ENCODE data around the gene SYP. TPM values are rescaled to one million over a fixed set of nuclear protein-coding genes. Genes with fewer than 3 reads are reported as not detected.

Gene SYP
- total RNA-seq, 1 donor from 2014 or later, result 0.07 TPM

DNA sequence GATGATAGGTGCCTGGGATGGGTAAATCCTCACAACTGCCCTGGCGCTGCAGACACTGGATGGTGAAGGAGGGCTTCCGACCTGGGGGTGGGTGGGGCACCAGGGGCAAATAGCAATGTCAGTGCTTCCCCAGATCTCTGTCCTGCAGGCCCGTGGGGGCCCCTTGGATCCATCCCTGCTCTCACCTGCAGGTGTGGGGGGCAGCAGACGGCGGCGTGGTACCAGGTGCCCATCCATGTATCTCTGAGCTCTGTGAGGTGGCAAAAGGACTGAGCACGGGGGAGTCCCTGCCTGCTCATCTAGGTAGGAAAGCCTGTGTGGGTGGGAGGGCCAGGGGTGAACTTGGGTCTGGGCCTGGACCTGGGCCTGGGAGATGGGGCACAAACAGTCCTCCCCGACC lies 6.5 kb upstream of the SYP start:
- Histone ChIP-seq H3F3A (ENCODE audit: low read depth) (no peaks in the 10 kb centered on the region), H3K4me2 (no peak overlapping the region), H3K4me3 (no peak overlapping the region), H3K9ac (no peak overlapping the region), H4K20me1 (ENCODE audit: low read depth) (no peaks in the 10 kb centered on the region), H2AFZ (replicated peaks) (no peak overlapping the region), H3K27me3 (no peaks in the 10 kb centered on the region), H3K4me1 (no peaks in the 10 kb centered on the region), H3K9me3 (ENCODE audit: low read depth) (no peaks in the 10 kb centered on the region), H3K79me2 (ENCODE audit: low read depth) (no peaks in the 10 kb centered on the region), H3K27ac (no peak overlapping the region), H3K36me3 (no peaks in the 10 kb centered on the region)
- H3K27ac Mint-ChIP-seq, result no peak overlapping the region
- H3K9me3 Mint-ChIP-seq, result peaks cover 5% of the 10 kb centered on the region
- DNase-seq (ENCODE audit: low spot score), result no peak
- peaks cover 5% of the 10 kb centered on the region for H3K27me3 Mint-ChIP-seq (ENCODE audit: insufficient read depth, low read depth)
- no peak for TF ChIP-seq EZH2 (IDR thresholded peaks at IDR 0.05)
- no peak for TF ChIP-seq EZH2phosphoT487 (IDR thresholded peaks at IDR 0.05)
- TF ChIP-seq, protein P1, sequence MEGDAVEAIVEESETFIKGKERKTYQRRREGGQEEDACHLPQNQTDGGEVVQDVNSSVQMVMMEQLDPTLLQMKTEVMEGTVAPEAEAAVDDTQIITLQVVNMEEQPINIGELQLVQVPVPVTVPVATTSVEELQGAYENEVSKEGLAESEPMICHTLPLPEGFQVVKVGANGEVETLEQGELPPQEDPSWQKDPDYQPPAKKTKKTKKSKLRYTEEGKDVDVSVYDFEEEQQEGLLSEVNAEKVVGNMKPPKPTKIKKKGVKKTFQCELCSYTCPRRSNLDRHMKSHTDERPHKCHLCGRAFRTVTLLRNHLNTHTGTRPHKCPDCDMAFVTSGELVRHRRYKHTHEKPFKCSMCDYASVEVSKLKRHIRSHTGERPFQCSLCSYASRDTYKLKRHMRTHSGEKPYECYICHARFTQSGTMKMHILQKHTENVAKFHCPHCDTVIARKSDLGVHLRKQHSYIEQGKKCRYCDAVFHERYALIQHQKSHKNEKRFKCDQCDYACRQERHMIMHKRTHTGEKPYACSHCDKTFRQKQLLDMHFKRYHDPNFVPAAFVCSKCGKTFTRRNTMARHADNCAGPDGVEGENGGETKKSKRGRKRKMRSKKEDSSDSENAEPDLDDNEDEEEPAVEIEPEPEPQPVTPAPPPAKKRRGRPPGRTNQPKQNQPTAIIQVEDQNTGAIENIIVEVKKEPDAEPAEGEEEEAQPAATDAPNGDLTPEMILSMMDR (IDR thresholded peaks at IDR 0.05), result no peak
- no peaks in the 10 kb centered on the region for H3K36me3 Mint-ChIP-seq
- H3K4me1 Mint-ChIP-seq, result no peaks in the 10 kb centered on the region
- no peak overlapping the region for H3K4me3 Mint-ChIP-seq

DNA sequence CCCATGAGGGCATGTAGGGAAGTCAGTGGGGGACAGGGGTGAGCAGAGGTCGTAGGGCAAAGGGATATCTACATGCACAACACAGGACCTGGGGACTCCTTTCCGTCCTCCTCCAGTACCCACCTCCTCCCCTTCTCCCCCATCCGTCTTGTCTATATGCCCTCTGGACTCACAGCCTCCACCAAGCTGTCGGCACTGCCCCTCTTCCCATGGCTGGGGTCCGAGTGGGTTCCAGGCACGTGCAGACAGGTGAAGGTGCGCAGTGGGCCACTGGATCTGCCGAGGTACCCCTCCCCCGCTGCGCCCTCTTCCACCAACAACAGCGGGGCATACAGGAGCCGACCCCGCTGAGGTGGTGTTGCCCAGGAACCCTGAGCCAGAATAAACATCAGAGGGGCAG lies 5.5 kb upstream of the SYP start:
- Histone ChIP-seq H3K4me3 (no peak overlapping the region), H3K27ac (no peak overlapping the region)
- H3K9me3 Mint-ChIP-seq, result peaks cover 4% of the 10 kb centered on the region

DNA sequence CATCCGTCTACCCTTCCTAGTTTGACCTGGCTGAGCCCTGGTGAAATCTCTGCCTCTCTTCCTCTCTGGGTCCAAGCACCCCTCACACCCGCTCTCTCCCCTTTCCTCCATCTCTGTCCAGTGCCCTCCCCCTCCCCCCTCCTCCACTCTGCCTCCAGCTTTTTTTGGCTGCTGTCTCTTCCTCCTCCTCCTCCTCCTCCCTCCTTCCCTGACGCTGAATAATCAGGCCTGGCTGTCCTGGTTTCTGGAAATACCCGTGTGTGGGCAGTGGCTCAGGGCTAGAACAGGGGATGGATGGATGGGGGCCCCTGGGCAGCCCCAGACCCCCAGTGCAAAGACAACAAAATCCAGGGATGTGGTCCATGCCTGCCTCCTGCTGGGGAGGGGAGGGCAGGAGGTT lies 4.7 kb upstream of the SYP start:
- H3K9me3 ChIP-seq (ENCODE audit: low read depth), result no peaks in the 10 kb centered on the region
- H3K27me3 Mint-ChIP-seq (ENCODE audit: insufficient read depth, low read depth), result peaks cover 5% of the 10 kb centered on the region
- no peak overlapping the region for H3K4me2 ChIP-seq
- no peak overlapping the region for H3K4me3 Mint-ChIP-seq
- H3K27me3 ChIP-seq, result peaks cover 1% of the 10 kb centered on the region
- no peak overlapping the region for H3K27ac ChIP-seq
- peaks cover 4% of the 10 kb centered on the region for H3K4me1 Mint-ChIP-seq
- no peaks in the 10 kb centered on the region for H3K79me2 ChIP-seq (ENCODE audit: low read depth)
- H3K9ac ChIP-seq, result no peak overlapping the region
- H4K20me1 ChIP-seq (ENCODE audit: low read depth), result no peaks in the 10 kb centered on the region
- no peak for DNase-seq (ENCODE audit: low spot score)
- no peaks in the 10 kb centered on the region for H3F3A ChIP-seq (ENCODE audit: low read depth)
- no peak overlapping the region for H2AFZ ChIP-seq (replicated peaks)
- H3K4me3 ChIP-seq, result no peak overlapping the region
- H3K9me3 Mint-ChIP-seq, result peaks cover 5% of the 10 kb centered on the region
- TF ChIP-seq, protein P1 (IDR thresholded peaks at IDR 0.05), result no peak
- TF ChIP-seq EZH2 (IDR thresholded peaks at IDR 0.05) (no peak), EZH2phosphoT487 (IDR thresholded peaks at IDR 0.05) (no peak)
- no peaks in the 10 kb centered on the region for H3K4me1 ChIP-seq
- H3K27ac Mint-ChIP-seq, result no peak overlapping the region
- H3K36me3 Mint-ChIP-seq, result no peaks in the 10 kb centered on the region
- no peaks in the 10 kb centered on the region for H3K36me3 ChIP-seq

More for the DNA sequence above, 5.5 kb upstream of the SYP start:
- Histone ChIP-seq H3K4me2 (no peak overlapping the region), H3K4me1 (no peaks in the 10 kb centered on the region), H3K9ac (no peak overlapping the region), H3K36me3 (no peaks in the 10 kb centered on the region), H3K27me3 (no peaks in the 10 kb centered on the region), H3K9me3 (ENCODE audit: low read depth) (no peaks in the 10 kb centered on the region), H3F3A (ENCODE audit: low read depth) (no peaks in the 10 kb centered on the region), H2AFZ (replicated peaks) (no peak overlapping the region), H4K20me1 (ENCODE audit: low read depth) (no peaks in the 10 kb centered on the region), H3K79me2 (ENCODE audit: low read depth) (no peaks in the 10 kb centered on the region)
- no peak overlapping the region for H3K4me3 Mint-ChIP-seq
- H3K36me3 Mint-ChIP-seq, result no peaks in the 10 kb centered on the region
- no peak for DNase-seq (ENCODE audit: low spot score)
- H3K27ac Mint-ChIP-seq, result no peak overlapping the region
- H3K27me3 Mint-ChIP-seq (ENCODE audit: insufficient read depth, low read depth), result peaks cover 5% of the 10 kb centered on the region
- H3K4me1 Mint-ChIP-seq, result peaks cover 3% of the 10 kb centered on the region
- TF ChIP-seq, protein P1 (IDR thresholded peaks at IDR 0.05), result no peak

DNA sequence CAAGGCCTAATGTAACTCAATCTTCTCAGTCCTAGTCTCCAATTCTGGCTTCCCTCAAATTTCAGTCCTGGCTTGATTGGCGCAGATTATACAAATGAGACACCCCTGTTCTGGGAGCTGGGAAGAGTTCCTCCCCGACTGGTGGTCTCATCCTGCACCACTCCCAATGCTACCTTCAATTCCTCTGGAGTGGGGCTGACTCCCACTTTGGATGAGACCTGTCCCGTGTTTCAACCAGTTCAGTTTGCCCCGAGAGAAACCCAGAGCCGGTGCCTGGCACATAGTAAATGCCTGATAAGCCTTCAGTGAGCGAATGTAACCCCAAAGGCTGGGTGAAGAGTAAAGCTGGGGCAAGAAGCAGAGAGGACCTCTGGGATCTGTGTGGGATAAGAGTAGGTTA lies 4.0 kb upstream of the SYP start:
- DNase-seq (ENCODE audit: low spot score), result no peak
- H3K36me3 Mint-ChIP-seq, result no peaks in the 10 kb centered on the region
- H3K36me3 ChIP-seq, result no peaks in the 10 kb centered on the region
- H3K4me2 ChIP-seq, result no peak overlapping the region
- no peaks in the 10 kb centered on the region for H3F3A ChIP-seq (ENCODE audit: low read depth)
- H3K4me3 Mint-ChIP-seq, result no peak overlapping the region
- no peaks in the 10 kb centered on the region for H4K20me1 ChIP-seq (ENCODE audit: low read depth)
- H3K9me3 ChIP-seq (ENCODE audit: low read depth), result no peaks in the 10 kb centered on the region
- H3K9me3 Mint-ChIP-seq, result peaks cover 5% of the 10 kb centered on the region
- H3K4me3 ChIP-seq, result no peak overlapping the region
- no peaks in the 10 kb centered on the region for H3K79me2 ChIP-seq (ENCODE audit: low read depth)
- H3K27ac Mint-ChIP-seq, result no peak overlapping the region
- peaks cover 4% of the 10 kb centered on the region for H3K4me1 Mint-ChIP-seq
- H3K4me1 ChIP-seq, result no peaks in the 10 kb centered on the region
- H3K9ac ChIP-seq, result no peak overlapping the region
- peaks cover 8% of the 10 kb centered on the region for H3K27me3 ChIP-seq
- no peak overlapping the region for H3K27ac ChIP-seq
- no peak overlapping the region for H2AFZ ChIP-seq (replicated peaks)
- TF ChIP-seq, protein P1 (IDR thresholded peaks at IDR 0.05), result no peak
- TF ChIP-seq EZH2phosphoT487 (IDR thresholded peaks at IDR 0.05), result no peak
- TF ChIP-seq EZH2 (IDR thresholded peaks at IDR 0.05), result no peak
- peaks cover 5% of the 10 kb centered on the region for H3K27me3 Mint-ChIP-seq (ENCODE audit: insufficient read depth, low read depth)
